ENCODE measurements around the gene MBD3L2B.
"Not testable (repeated sequence)": the region's sequence is repeated elsewhere in the genome, so short reads cannot be mapped to it uniquely, and the experiment has no call there.

MBD3L2B gene

DNA sequence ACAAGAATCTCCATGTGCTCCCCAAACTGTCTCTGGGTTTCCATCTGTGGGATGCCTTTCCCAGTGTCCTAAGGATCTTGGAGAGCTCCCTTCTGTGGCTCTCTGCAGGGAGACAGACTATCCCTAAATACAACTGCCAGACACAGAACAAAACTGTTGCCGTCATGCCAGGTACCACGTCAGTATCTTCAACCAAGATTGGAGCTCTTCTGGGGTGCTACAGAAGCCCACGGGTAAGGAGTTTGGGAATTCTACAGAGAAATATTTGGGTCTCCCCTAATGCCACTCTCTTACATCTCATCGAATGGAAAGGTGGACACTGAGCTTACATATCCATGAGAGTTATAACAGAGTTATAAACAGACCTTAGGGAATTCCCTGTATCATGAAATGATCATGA, 42.1 kb upstream of the MBD3L2B start:
- H3K4me3 ChIP-seq (ENCODE audit: low read depth, low read length), result no peak overlapping the region
- ChIA-PET CTCF (no interaction called here), POLR2A (no interaction called here)
- DNase-seq (ENCODE audit: low read depth, low spot score), result no peak
- TF ChIP-seq, protein P1, sequence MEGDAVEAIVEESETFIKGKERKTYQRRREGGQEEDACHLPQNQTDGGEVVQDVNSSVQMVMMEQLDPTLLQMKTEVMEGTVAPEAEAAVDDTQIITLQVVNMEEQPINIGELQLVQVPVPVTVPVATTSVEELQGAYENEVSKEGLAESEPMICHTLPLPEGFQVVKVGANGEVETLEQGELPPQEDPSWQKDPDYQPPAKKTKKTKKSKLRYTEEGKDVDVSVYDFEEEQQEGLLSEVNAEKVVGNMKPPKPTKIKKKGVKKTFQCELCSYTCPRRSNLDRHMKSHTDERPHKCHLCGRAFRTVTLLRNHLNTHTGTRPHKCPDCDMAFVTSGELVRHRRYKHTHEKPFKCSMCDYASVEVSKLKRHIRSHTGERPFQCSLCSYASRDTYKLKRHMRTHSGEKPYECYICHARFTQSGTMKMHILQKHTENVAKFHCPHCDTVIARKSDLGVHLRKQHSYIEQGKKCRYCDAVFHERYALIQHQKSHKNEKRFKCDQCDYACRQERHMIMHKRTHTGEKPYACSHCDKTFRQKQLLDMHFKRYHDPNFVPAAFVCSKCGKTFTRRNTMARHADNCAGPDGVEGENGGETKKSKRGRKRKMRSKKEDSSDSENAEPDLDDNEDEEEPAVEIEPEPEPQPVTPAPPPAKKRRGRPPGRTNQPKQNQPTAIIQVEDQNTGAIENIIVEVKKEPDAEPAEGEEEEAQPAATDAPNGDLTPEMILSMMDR (IDR thresholded peaks at IDR 0.05; ENCODE audit: insufficient read depth, low read length, missing control alignments), result no peak

DNA sequence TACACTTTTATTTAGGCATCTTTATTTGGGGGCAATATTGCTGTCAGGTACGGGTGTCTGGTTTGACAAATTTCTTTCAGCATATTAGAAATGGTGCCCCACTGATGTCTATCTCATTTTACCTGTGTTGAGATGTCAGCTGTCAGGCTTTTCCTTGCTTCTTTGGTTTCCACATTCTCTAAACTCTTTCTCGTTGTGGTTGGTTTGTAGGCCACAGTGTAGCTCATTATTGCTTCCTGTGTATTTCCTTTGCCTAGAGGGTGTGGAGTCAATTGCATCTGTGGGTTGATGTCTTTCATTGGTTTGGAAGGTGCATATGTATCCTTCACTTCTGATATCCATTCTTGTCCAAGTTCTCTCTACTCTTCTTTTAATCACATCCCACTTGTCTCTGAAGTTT, 38.7 kb upstream of the MBD3L2B start:
- H3K4me3 ChIP-seq (ENCODE audit: low read depth, low read length); CTCF ChIA-PET; DNase-seq (ENCODE audit: low read depth, low spot score); POLR2A ChIA-PET: not testable (repeated sequence)

DNA sequence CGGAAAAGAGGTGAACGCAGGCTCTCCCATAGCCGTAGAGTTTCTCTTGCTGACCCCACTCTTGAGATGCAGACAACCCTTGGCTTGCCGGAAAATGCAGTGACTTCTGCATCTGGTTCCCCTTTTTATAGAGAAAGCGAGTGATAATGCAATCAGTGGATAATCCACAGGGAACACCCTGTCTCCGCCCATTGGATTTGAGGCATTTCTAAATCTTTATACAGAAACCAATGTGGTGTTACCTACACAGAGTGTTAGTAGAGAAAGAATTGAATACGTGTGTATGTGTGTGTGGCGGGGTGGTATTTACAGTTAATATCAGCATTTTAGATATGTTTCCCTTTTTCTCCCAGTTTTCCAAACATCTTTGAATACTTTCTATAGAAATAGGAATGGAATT, 37.3 kb upstream of the MBD3L2B start, which contains the start of gene MBD3L3:
Gene MBD3L3, minus strand, starts transcription at position 101 of the 400 bp plus-strand sequence. Its CDS starts 71 bp downstream, at position 30.
- H3K4me3 ChIP-seq (ENCODE audit: low read depth, low read length); CTCF ChIA-PET; POLR2A ChIA-PET; DNase-seq (ENCODE audit: low read depth, low spot score): not testable (repeated sequence)

DNA sequence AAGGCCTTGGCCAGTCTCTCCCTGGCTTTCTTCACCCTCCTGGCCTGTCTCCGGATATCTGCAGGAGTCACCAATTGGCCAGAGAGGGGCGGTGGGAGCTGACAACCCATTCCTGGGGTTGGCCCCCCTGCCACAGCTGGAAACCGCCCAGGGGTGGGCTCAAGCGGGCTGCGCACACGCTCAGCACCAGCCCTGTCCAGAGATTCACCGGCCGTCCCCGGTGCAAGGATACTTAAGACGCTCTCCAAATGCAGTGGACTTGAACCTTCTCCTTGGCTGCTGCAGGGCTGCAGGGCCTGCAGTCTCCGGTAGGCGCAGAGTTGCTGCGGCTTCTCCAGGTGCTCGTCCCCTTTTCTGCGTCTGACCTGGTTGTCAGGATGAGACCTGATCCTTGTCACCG, 35.1 kb upstream of the MBD3L2B start:
- POLR2A ChIA-PET, CTCF ChIA-PET: not testable (repeated sequence)

DNA sequence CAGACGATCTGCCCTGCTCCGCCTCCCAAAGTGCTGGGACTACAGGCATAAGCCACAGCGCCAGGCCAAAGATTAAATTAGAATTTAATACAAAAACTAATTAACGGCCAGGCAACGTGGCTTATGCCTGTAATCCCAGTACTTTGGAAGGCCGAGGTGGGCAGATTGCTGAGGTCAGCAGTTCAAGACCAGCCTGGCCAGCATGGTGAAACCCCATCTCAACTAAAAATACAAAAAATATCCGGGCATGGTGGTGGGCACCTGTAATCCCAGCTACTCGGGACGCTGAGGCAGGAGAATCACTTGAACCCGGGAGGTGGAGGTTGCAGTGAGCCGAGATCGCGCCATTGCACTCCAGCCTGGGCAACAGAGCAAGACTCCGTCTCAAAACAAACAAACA, 34.4 kb upstream of the MBD3L2B start:
- DNase-seq (ENCODE audit: low read depth, low spot score); CTCF ChIA-PET; H3K4me3 ChIP-seq (ENCODE audit: low read depth, low read length); POLR2A ChIA-PET: not testable (repeated sequence)

More for the DNA sequence above, 35.1 kb upstream of the MBD3L2B start:
- DNase-seq (ENCODE audit: low read depth, low spot score); H3K4me3 ChIP-seq (ENCODE audit: low read depth, low read length): not testable (repeated sequence)

DNA sequence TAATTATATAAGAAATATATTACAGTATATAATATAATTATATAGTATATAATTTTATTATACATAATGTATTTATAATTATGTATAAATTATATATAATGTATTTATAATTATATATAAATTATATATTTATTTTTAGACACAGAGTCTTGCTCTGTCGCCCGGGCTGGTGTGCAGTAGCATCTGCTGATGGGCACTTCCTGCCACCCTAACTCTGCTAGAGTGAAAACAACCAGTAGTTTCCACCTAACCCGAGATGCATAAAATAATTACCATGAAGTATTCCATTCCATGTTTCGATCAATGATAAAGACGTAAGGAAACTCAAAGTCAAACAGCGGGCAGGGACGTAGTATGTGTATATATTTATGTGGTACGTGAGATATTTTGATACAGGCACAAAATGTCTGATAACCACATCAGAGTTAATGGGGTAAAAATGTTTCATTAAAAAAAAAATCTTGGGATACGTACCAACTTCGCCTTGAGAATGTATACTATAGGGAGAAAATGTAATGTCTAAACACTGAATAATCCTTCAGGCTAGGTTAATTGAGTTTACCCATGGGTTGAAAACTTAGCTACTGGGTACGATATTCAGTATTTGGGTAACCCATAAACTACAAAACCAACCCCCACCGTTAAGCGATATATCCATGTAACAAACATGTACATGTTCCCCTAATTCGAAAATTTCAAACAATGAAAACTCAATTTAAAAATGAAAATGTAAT, 33.6 kb upstream of the MBD3L2B start:
- CTCF ChIA-PET; POLR2A ChIA-PET; DNase-seq (ENCODE audit: low read depth, low spot score); H3K4me3 ChIP-seq (ENCODE audit: low read depth, low read length): not testable (repeated sequence)

DNA sequence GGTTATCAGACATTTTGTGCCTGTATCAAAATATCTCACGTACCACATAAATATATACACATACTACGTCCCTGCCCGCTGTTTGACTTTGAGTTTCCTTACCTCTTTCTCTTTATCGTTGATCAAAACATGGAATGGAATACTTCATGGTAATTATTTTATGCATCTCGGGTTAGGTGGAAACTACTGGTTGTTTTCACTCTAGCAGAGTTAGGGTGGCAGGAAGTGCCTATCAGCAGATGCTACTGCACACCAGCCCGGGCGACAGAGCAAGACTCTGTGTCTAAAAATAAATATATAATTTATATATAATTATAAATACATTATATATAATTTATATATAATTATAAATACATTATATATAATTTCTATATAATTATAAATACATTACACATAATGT, 31.7 kb upstream of the MBD3L2B start:
- CTCF ChIA-PET; DNase-seq (ENCODE audit: low read depth, low spot score); H3K4me3 ChIP-seq (ENCODE audit: low read depth, low read length); POLR2A ChIA-PET: not testable (repeated sequence)

DNA sequence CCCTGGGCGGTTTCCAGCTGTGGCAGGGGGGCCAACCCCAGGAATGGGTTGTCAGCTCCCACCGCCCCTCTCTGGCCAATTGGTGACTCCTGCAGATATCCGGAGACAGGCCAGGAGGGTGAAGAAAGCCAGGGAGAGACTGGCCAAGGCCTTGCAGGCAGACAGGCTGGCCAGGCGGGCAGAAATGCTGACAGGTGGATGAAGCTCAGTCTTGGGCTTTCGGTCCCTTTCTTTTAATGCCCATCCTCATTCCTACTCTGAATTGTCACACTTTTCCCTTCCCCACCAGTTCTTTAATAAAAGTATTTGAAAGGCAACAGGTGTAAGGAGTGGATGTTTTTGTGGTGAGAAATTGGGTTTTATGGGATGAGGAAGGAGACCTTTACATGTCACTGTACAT, 30.2 kb upstream of the MBD3L2B start:
- DNase-seq (ENCODE audit: low read depth, low spot score); POLR2A ChIA-PET; CTCF ChIA-PET; H3K4me3 ChIP-seq (ENCODE audit: low read depth, low read length): not testable (repeated sequence)

DNA sequence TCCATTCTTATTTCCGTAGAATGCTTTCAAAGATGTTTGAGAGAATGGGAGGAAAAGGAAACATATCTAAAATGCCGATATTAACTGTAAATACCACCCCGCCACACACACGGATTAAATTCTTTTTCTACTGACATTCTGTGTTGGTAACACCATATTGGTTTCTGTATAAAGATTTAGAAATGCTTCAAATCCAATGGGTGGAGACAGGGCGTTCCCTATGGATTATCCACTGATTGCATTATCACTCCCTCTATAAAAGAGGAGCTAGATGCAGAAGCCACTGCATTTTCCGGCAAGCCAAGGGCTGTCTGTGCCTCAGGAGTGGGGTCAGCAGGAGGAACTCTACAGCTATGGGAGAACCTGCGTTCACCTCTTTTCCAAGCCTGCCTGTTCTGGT, 27.8 kb upstream of the MBD3L2B start, which contains the start of gene MBD3L2:
Gene MBD3L2, plus strand, starts transcription at position 301 of the 400 bp plus-strand sequence. Its CDS starts 53 bp downstream, at position 354.
- POLR2A ChIA-PET; DNase-seq (ENCODE audit: low read depth, low spot score); H3K4me3 ChIP-seq (ENCODE audit: low read depth, low read length); CTCF ChIA-PET: not testable (repeated sequence)

DNA sequence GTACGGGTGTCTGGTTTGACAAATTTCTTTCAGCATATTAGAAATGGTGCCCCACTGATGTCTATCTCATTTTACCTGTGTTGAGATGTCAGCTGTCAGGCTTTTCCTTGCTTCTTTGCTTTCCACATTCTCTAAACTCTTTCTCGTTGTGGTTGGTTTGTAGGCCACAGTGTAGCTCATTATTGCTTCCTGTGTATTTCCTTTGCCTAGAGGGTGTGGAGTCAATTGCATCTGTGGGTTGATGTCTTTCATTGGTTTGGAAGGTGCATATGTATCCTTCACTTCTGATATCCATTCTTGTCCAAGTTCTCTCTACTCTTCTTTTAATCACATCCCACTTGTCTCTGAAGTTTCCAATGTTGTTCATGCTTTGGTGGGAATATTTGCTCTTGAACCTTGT, 20.3 kb upstream of the MBD3L2B start:
- POLR2A ChIA-PET; CTCF ChIA-PET; DNase-seq (ENCODE audit: low read depth, low spot score); H3K4me3 ChIP-seq (ENCODE audit: low read depth, low read length): not testable (repeated sequence)

DNA sequence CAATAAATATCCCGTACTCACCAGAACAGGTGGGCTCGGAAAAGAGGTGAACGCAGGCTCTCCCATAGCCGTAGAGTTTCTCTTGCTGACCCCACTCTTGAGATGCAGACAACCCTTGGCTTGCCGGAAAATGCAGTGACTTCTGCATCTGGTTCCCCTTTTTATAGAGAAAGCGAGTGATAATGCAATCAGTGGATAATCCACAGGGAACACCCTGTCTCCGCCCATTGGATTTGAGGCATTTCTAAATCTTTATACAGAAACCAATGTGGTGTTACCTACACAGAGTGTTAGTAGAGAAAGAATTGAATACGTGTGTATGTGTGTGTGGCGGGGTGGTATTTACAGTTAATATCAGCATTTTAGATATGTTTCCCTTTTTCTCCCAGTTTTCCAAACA, 18.8 kb upstream of the MBD3L2B start, which contains the start of gene MBD3L4:
Gene MBD3L4, minus strand, starts transcription at position 101 of the 400 bp plus-strand sequence. Its CDS starts 35 bp downstream, at position 66.
- CTCF ChIA-PET; DNase-seq (ENCODE audit: low read depth, low spot score); POLR2A ChIA-PET; H3K4me3 ChIP-seq (ENCODE audit: low read depth, low read length): not testable (repeated sequence)

DNA sequence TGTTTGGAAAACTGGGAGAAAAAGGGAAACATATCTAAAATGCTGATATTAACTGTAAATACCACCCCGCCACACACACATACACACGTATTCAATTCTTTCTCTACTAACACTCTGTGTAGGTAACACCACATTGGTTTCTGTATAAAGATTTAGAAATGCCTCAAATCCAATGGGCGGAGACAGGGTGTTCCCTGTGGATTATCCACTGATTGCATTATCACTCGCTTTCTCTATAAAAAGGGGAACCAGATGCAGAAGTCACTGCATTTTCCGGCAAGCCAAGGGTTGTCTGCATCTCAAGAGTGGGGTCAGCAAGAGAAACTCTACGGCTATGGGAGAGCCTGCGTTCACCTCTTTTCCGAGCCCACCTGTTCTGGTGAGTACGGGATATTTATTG, 9.0 kb upstream of the MBD3L2B start, which contains the start of gene MBD3L5:
Gene MBD3L5, plus strand, starts transcription at position 301 of the 400 bp plus-strand sequence. Its CDS starts 34 bp downstream, at position 335.
- DNase-seq (ENCODE audit: low read depth, low spot score); CTCF ChIA-PET: not testable (repeated sequence)

DNA sequence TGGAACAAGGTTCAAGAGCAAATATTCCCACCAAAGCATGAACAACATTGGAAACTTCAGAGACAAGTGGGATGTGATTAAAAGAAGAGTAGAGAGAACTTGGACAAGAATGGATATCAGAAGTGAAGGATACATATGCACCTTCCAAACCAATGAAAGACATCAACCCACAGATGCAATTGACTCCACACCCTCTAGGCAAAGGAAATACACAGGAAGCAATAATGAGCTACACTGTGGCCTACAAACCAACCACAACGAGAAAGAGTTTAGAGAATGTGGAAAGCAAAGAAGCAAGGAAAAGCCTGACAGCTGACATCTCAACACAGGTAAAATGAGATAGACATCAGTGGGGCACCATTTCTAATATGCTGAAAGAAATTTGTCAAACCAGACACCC, 7.6 kb upstream of the MBD3L2B start:
- CTCF ChIA-PET; POLR2A ChIA-PET; DNase-seq (ENCODE audit: low read depth, low spot score); H3K4me3 ChIP-seq (ENCODE audit: low read depth, low read length): not testable (repeated sequence)

More for the DNA sequence above, 9.0 kb upstream of the MBD3L2B start, which contains the start of gene MBD3L5:
- H3K4me3 ChIP-seq (ENCODE audit: low read depth, low read length); POLR2A ChIA-PET: not testable (repeated sequence)
